ENCODE results near the gene ADAMTS4. TPM values are rescaled to one million over a fixed set of nuclear protein-coding genes. Genes with fewer than 3 reads are reported as not detected.
A peak's percentile ranks its signal among the peaks of the same experiment; 100 is the strongest.

ADAMTS4 gene
- total and polyA plus RNA-seq, 9 of the 15 experiments (the other 6 are each of a cell fraction or from before 2014, with no cell fraction given) = 0.07 to 3.7 (median 0.41) TPM

GRCh38 chr1:161153682-161154337 lies 45.0 kb downstream of the ADAMTS4 start, which contains the start of gene UFC1 (continued):
- TF ChIP-seq MLLT1 (IDR thresholded peaks at IDR 0.05) (no peak), ZNF217 (CRISPR knock-in tag; IDR thresholded peaks at IDR 0.05) (no peak), BCOR (IDR thresholded peaks at IDR 0.05) (no peak), MECOM (CRISPR knock-in tag; IDR thresholded peaks at IDR 0.05) (no peak), SMARCA4 (IDR thresholded peaks at IDR 0.05) (0 out of 2 replicates have a peak, but pooled peaks have one; percentile 16), TAF1 (IDR thresholded peaks at IDR 0.05; ENCODE audit: control insufficient read depth, extremely low read depth, insufficient read depth, low read length, severe bottlenecking) (peak; percentile 97), ZFP91 (CRISPR knock-in tag; IDR thresholded peaks at IDR 0.05) (no peak), RBM25 (IDR thresholded peaks at IDR 0.05; ENCODE audit: low read depth, low read length, severe bottlenecking) (no peak), SMAD2 (IDR thresholded peaks at IDR 0.05; ENCODE audit: low read depth, low read length) (no peak), BRCA1 (IDR thresholded peaks at IDR 0.05) (no peak), BRCA1 (CRISPR knock-in tag; IDR thresholded peaks at IDR 0.05) (no peak), BRF2 (IDR thresholded peaks at IDR 0.05; ENCODE audit: borderline replicate concordance, insufficient read depth, insufficient read length) (no peak), GTF2A2 (tag; IDR thresholded peaks at IDR 0.05) (peak; percentile 48; the same call in 1 of the 2 replicates), SNRNP70 (optimal IDR thresholded peaks at IDR 0.05; ENCODE audit: low read depth, low read length) (no peak), USF1 (CRISPR knock-in tag; IDR thresholded peaks at IDR 0.05) (peak; percentile 41; the same call in 1 of the 2 replicates), ZNF655 (CRISPR knock-in tag; IDR thresholded peaks at IDR 0.05) (no peak), KAT7 (CRISPR knock-in tag; IDR thresholded peaks at IDR 0.05; ENCODE audit: borderline replicate concordance) (peak; percentile 82; the same call in 1 of the 2 replicates), HDGF (IDR thresholded peaks at IDR 0.05) (no peak), SIN3B (IDR thresholded peaks at IDR 0.05; ENCODE audit: low read depth) (peak; percentile 20; the same call in 1 of the 2 replicates), POLR2AphosphoS2 (IDR thresholded peaks at IDR 0.05; ENCODE audit: low read length) (no peak), ASH1L (IDR thresholded peaks at IDR 0.05; ENCODE audit: borderline replicate concordance, low read depth, partially characterized antibody) (peak; percentile 85), RBBP5 (IDR thresholded peaks at IDR 0.05; ENCODE audit: borderline replicate concordance, insufficient read depth, low read length, poor library complexity, severe bottlenecking) (peak; percentile 88), C11orf30 (IDR thresholded peaks at IDR 0.05; ENCODE audit: low read depth) (peak; percentile 44), ARID1B (IDR thresholded peaks at IDR 0.05) (no peak)
